ENCODE measurements around the gene SOX8.

Gene SOX8

GRCh38 chr16:988471-989353, 7.1 kb downstream of the SOX8 start:
- Histone ChIP-seq H3K36me3 (replicated peaks; ENCODE audit: insufficient read depth, low read length) (no peaks in the 10 kb centered on the region), H3K4me2 (ENCODE audit: low read depth, low read length) (no peak overlapping the region), H3K27me3 (replicated peaks; ENCODE audit: insufficient read depth, low read length) (peaks cover 85% of the 10 kb centered on the region), H3K9me2 (replicated peaks; ENCODE audit: insufficient read depth, low read length) (no peaks in the 10 kb centered on the region), H3K4me1 (ENCODE audit: low read length) (no peaks in the 10 kb centered on the region), H3K9me3 (replicated peaks; ENCODE audit: insufficient read depth, low read length) (no peaks in the 10 kb centered on the region), H3K4me3 (ENCODE audit: low read length) (no peak overlapping the region), H3K79me2 (ENCODE audit: low read length) (no peaks in the 10 kb centered on the region), H3K9ac (ENCODE audit: low read length) (no peak overlapping the region), H2AFZ (ENCODE audit: low read length) (no peak overlapping the region), H3F3A (ENCODE audit: insufficient read depth, low read length) (no peaks in the 10 kb centered on the region), H3K27ac (ENCODE audit: low read length) (no peak overlapping the region), H4K20me1 (ENCODE audit: insufficient read depth, low read length) (no peaks in the 10 kb centered on the region)
- TF ChIP-seq CTCF (IDR thresholded peaks at IDR 0.05; ENCODE audit: low read length): no peak
- TF ChIP-seq EZH2phosphoT487 (IDR thresholded peaks at IDR 0.05; ENCODE audit: low read length): no peak
- DNase-seq: no peak

GRCh38 chr16:989354-989814, 7.8 kb downstream of the SOX8 start:
- H3K27ac ChIP-seq (ENCODE audit: low read length): no peak overlapping the region
- no peak overlapping the region for H3K9ac ChIP-seq (ENCODE audit: low read length)
- no peaks in the 10 kb centered on the region for H4K20me1 ChIP-seq (ENCODE audit: insufficient read depth, low read length)
- no peaks in the 10 kb centered on the region for H3F3A ChIP-seq (ENCODE audit: insufficient read depth, low read length)
- H3K36me3 ChIP-seq (replicated peaks; ENCODE audit: insufficient read depth, low read length): no peaks in the 10 kb centered on the region
- no peak overlapping the region for H2AFZ ChIP-seq (ENCODE audit: low read length)
- H3K9me2 ChIP-seq (replicated peaks; ENCODE audit: insufficient read depth, low read length): no peaks in the 10 kb centered on the region
- H3K4me3 ChIP-seq (ENCODE audit: low read length): no peak overlapping the region
- no peak for TF ChIP-seq CTCF (IDR thresholded peaks at IDR 0.05; ENCODE audit: low read length)
- no peak for TF ChIP-seq EZH2phosphoT487 (IDR thresholded peaks at IDR 0.05; ENCODE audit: low read length)
- no peak for TF ChIP-seq EZH2 (optimal IDR thresholded peaks at IDR 0.05; ENCODE audit: low read depth, low read length)
- H3K9me3 ChIP-seq (replicated peaks; ENCODE audit: insufficient read depth, low read length): no peaks in the 10 kb centered on the region
- H3K4me1 ChIP-seq (ENCODE audit: low read length): no peaks in the 10 kb centered on the region
- H3K4me2 ChIP-seq (ENCODE audit: low read depth, low read length): no peak overlapping the region
- no peaks in the 10 kb centered on the region for H3K79me2 ChIP-seq (ENCODE audit: low read length)
- H3K27me3 ChIP-seq (replicated peaks; ENCODE audit: insufficient read depth, low read length): peaks cover 79% of the 10 kb centered on the region
- DNase-seq: no peak

- H3F3A ChIP-seq (ENCODE audit: insufficient read depth, low read length): no peaks in the 10 kb centered on the region
- no peaks in the 10 kb centered on the region for H3K9me2 ChIP-seq (replicated peaks; ENCODE audit: insufficient read depth, low read length)
- H3K27ac ChIP-seq (ENCODE audit: low read length): no peak overlapping the region
- H3K9me3 ChIP-seq (replicated peaks; ENCODE audit: insufficient read depth, low read length): no peaks in the 10 kb centered on the region
- H4K20me1 ChIP-seq (ENCODE audit: insufficient read depth, low read length): no peaks in the 10 kb centered on the region
- peak overlapping the region; percentile 20; the same call in 1 of the 2 replicates for H3K4me2 ChIP-seq (ENCODE audit: low read depth, low read length)
- peak overlapping the region; percentile 31; the same call in 1 of the 2 replicates for H3K4me3 ChIP-seq (ENCODE audit: low read length)
- no peak overlapping the region for H2AFZ ChIP-seq (ENCODE audit: low read length)
- TF ChIP-seq CTCF (IDR thresholded peaks at IDR 0.05; ENCODE audit: low read length) (no peak), EZH2phosphoT487 (IDR thresholded peaks at IDR 0.05; ENCODE audit: low read length) (no peak), EZH2 (optimal IDR thresholded peaks at IDR 0.05; ENCODE audit: low read depth, low read length) (no peak)
- DNase-seq: no peak
- H3K4me1 ChIP-seq (ENCODE audit: low read length): no peaks in the 10 kb centered on the region
- H3K27me3 ChIP-seq (replicated peaks; ENCODE audit: insufficient read depth, low read length): peaks cover 79% of the 10 kb centered on the region
- no peaks in the 10 kb centered on the region for H3K36me3 ChIP-seq (replicated peaks; ENCODE audit: insufficient read depth, low read length)
- H3K79me2 ChIP-seq (ENCODE audit: low read length): no peaks in the 10 kb centered on the region
- H3K9ac ChIP-seq (ENCODE audit: low read length): no peak overlapping the region
These were observed 9.1 kb downstream of the SOX8 start for GRCh38 chr16:990516-991291.
